22Rv1 (cell line): Measurements from ENCODE around the gene EEIG1.

ENCODE experiments used
- H3K27ac ChIP-seq: fragments of 450-650 bp; 2 replicates; pipeline ENCODE4 v1.5.1; 2017
- CTCF ChIP-seq: fragments of 450-650 bp; IDR thresholded peaks from 2 replicates; pipeline ENCODE4 v1.5.1; 2017; ENCODE audit warnings: mild to moderate bottlenecking
- ZFX ChIP-seq: fragments of 450-650 bp; IDR thresholded peaks from 2 replicates; pipeline ENCODE4 v1.6.1; 2017; ENCODE audit warnings: antibody characterized with exemption, borderline replicate concordance

The EEIG1 gene

DNA sequence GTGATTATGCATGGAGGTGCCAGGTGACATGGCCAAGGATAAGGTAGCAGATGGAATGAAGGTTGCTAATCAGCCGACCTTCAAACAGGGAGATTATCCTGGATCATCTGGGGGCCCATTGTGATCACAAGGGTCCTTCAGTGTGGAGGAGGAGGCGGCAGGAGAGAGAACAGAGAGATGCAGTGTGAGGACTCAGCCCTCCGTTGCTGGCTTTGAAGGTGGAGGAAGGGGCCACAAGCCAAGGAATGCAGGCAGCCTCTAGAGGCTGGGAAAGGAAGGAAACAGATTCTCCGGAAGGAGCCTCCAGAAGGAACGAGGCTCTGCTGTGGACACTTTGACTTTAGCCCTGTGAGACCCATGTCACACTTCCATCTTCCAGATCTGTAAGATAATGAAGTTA, 27.4 kb upstream of the EEIG1 start:
- H3K27ac ChIP-seq, result no peak overlapping the region
- TF ChIP-seq ZFX (no peak), CTCF (no peak)

DNA sequence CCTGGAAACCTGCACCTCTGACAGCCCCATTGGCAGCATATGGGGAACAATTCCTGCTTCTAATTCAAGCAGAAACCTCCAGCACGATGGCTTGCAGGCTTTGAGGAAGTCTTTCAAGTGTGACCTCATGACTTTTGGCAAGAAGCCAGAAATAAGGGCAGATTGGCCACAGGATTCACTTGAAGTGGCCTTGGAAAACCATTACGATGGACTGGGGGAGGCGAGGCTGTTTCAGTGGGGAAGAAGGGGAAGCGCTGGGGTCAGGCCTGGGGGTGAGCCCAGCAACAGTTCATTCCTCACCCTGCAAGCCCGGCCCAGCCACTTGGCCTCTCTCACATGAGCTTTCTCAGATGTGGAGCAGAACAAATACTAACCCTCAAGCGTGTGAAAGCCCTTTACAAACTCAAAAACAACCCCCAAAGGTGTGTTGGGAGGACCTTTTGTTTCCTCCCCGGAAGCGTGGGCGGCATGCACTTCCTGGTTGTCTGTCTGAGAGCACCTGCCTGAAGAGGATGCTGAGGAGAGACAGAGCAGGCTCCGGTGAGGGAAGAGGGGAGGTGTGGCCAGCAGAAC, 26.9 kb upstream of the EEIG1 start:
- H3K27ac ChIP-seq, result peak overlapping the region; percentile 2; the same call in 1 of the 2 replicates

DNA sequence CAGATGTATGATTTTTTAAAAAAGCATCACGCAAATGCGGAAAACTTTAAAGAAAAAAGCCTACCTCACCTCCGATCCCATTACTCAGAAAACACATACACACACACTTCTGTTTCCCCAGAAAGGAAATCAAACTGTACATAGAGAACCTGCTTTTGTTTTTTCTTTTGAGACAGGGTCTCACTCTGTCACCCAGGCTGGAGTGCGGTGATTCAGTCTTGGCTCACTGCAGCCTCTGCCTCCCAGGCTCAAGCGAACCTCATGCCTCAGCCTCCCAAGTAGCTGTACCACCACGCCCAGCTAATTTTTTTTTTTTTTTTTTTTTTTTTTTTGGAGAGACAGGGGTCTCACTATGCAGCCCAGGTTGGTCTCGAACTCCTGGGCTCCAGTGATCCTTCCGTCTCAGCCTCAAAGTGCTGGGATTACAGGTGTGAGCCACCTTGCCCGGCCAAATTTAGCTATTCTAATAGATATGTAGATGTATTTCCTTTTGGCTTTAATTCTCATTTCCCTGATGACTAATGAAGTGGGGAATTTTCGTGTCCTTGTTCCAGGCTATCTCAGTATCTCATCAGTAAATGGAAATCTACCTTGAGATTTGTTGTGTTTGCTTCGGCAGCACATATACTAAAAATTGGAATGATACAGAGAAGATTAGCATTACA, 25.7 kb upstream of the EEIG1 start:
- H3K27ac ChIP-seq, result no peak overlapping the region
- TF ChIP-seq ZFX (no peak), CTCF (no peak)

More for the DNA sequence above, 26.9 kb upstream of the EEIG1 start:
- TF ChIP-seq CTCF, result no peak
- TF ChIP-seq ZFX, result no peak

DNA sequence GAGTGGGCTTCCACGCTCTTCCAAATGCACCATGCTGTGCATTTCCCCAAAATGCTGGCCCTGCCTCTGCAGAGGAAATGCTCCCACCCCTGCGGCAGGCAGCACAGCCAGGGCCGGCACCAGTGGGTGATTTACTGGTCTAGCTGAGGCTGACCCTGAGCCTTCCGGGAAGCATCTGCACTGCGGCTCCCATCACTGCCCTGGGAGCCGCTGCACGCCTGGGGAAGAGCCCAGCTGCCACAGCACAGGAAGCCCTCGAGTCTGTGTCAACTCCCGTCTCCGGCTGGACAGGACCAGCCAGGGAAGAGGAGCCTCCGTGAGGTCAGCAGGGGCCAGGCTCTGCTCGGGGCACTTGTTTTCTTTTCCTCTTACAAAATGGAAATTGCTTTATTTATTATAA, 25.1 kb upstream of the EEIG1 start:
- no peak for TF ChIP-seq ZFX
- no peak for TF ChIP-seq CTCF
- no peak overlapping the region for H3K27ac ChIP-seq

DNA sequence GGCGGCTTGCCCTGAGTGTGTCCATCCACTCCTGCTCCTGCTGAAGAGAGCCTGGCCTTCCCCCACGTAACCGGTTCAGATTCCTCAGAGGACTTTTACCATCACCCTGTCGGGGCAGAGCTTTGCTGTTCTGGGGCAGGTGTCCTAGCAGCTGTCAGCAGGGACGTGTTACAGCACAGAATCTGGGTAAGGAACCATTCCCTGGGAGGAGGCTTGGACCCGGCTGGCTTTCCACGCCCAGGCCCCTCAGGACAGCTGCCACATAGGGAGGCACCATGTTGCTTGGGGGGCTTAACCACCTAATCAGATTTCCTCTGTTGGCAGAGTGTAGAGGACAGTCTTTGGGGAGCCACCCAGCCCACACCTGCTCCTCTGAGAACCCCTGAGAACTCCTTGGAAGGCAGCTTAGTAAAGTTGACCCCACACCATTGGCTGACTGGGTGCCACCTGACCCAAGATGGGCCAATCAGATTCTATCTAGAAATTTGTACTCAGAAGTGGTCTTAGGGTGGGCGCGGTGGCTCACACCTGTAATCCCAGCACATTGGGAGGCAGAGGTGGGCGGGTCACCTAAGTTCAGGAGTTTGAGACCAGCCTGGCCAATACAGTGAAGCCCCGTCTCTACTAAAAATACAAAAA, 23.3 kb upstream of the EEIG1 start:
- TF ChIP-seq ZFX (no peak), CTCF (no peak)
- H3K27ac ChIP-seq, result no peak overlapping the region

- no peak for TF ChIP-seq CTCF
- no peak for TF ChIP-seq ZFX
- H3K27ac ChIP-seq, result no peak overlapping the region
These were observed 22.2 kb upstream of the EEIG1 start for GRCh38 chr9:128002959-128003358.

DNA sequence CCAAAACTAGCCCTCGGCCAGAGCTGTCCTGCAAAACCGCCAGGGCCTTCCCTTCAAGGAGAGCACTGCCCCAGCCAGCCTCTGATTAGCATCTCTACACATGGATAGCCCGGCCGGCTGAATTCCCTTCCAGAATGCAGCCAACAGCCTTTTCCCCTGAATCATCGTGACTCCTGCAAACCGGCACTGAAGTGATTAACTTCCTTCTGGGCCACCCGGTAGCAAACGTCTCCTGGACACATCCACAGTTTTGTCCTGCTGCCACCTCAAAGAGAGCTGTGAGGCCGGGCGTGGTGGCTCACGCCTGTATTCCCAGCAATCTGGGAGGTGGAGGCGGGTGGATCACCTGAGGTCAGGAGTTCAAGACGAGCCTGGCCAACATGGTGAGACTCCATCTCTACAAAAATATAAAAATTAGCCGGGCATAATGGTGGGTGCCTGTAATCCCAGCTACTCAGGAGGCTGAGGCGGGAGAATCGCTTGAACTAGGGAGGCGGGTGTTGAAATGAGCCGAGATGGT, 21.1 kb upstream of the EEIG1 start:
- TF ChIP-seq CTCF, result no peak
- TF ChIP-seq ZFX, result no peak
- no peak overlapping the region for H3K27ac ChIP-seq
